GM21360 (cell line): ENCODE results near the gene LHX6.

ENCODE experiments used
- ATAC-seq: cut with Tn5 transposase; IDR thresholded peaks from one replicate; pipeline ENCODE4 v1.9.1; 2021; ENCODE audit warnings: mild to moderate bottlenecking, moderate library complexity; ENCODE audit not compliant: unreplicated experiment

Gene LHX6

GRCh38 chr9:122192914-122193525 is 35.7 kb downstream of the LHX6 start:
- no peak for ATAC-seq

- ATAC-seq = no peak
Measured at GRCh38 chr9:122192261-122192875, 36.4 kb downstream of the LHX6 start.

- ATAC-seq = no peak
Measured at GRCh38 chr9:122191584-122191983, 37.2 kb downstream of the LHX6 start.

- no peak for ATAC-seq
Measured at GRCh38 chr9:122190597-122191381, 38.0 kb downstream of the LHX6 start.

- no peak for ATAC-seq
Measured at GRCh38 chr9:122188369-122188768, 40.4 kb downstream of the LHX6 start.

GRCh38 chr9:122186777-122187470 is 41.8 kb downstream of the LHX6 start:
- no peak for ATAC-seq

- ATAC-seq = no peak
Measured at GRCh38 chr9:122186301-122186700, 42.5 kb downstream of the LHX6 start.

GRCh38 chr9:122184551-122184950 is 44.2 kb downstream of the LHX6 start:
- ATAC-seq = no peak

- no peak for ATAC-seq
Measured at GRCh38 chr9:122183501-122183900, 45.3 kb downstream of the LHX6 start.

GRCh38 chr9:122180633-122181032 is 48.1 kb downstream of the LHX6 start:
- no peak for ATAC-seq

- ATAC-seq = no peak
Measured at GRCh38 chr9:122179690-122180074, 49.1 kb downstream of the LHX6 start.

GRCh38 chr9:122179054-122179689 is 49.6 kb downstream of the LHX6 start:
- no peak for ATAC-seq

- ATAC-seq = no peak
Measured at GRCh38 chr9:122176916-122177315, 51.8 kb downstream of the LHX6 start.

GRCh38 chr9:122173670-122174069 is 55.1 kb downstream of the LHX6 start:
- no peak for ATAC-seq

- no peak for ATAC-seq
Measured at GRCh38 chr9:122172131-122172530, 56.6 kb downstream of the LHX6 start.

- ATAC-seq = no peak
Measured at GRCh38 chr9:122168356-122168755, 60.4 kb downstream of the LHX6 start.

GRCh38 chr9:122164286-122164685 is 64.5 kb downstream of the LHX6 start:
- ATAC-seq = no peak

- no peak for ATAC-seq
Measured at GRCh38 chr9:122162415-122162814, 66.3 kb downstream of the LHX6 start.

GRCh38 chr9:122159925-122160246 is 68.9 kb downstream of the LHX6 start:
- ATAC-seq = no peak

GRCh38 chr9:122159026-122159924 is 69.5 kb downstream of the LHX6 start, which contains the start of the genes MORN5 and NDUFA8:
Gene MORN5 (plus strand): TSS chr9:122159908. CDS start chr9:122159973, 65 bp downstream.
Gene NDUFA8 (minus strand): TSS chr9:122159779. CDS start chr9:122159677, 102 bp downstream.
- ATAC-seq = peak; percentile 92
